Middle frontal gyrus (tissue), 1 donor: Measurements from ENCODE around the gene CTSA.
A peak's percentile ranks its signal among the peaks of the same experiment; 100 is the strongest.

Source experiments
- DNase-seq: peaks from one replicate; pipeline ENCODE4 v3.0.0-alpha.2; 2015; ENCODE audit warnings: low spot score; ENCODE audit errors: extremely low spot score

The CTSA gene

GRCh38 chr20:45890985-45891983 is at the start of gene CTSA, which contains the start of gene NEURL2:
CTSA (plus strand) TSS chr20:45891335; CDS start chr20:45891569, 234 bp downstream.
NEURL2 (minus strand) TSS chr20:45891208; CDS start chr20:45890991, 217 bp downstream.
- DNase-seq = peak; percentile 75

GRCh38 chr20:45841407-45842129 is 49.6 kb upstream of the CTSA start:
- DNase-seq = no peak

GRCh38 chr20:45842169-45842812 is 48.8 kb upstream of the CTSA start:
- no peak for DNase-seq

DNA sequence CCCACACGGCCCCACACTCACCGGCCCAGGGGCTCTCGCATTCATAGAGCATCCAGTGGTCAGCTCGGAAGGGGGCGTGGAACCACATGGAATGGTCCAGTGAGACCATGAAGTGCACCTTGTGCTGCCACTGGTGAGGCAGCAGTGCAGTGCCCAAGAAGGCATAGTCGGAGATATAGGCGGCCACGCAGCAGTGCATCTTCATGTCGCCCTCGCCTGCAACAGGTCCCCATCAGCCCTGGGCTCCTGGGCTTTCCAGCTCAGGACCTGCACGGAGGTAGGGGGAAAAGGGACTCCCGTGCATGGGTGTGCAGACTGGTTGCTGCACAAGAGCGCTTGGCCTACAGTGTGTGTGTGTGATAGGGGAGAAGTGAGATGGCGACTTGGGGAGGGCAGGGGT is 47.6 kb upstream of the CTSA start:
- no peak for DNase-seq

DNA sequence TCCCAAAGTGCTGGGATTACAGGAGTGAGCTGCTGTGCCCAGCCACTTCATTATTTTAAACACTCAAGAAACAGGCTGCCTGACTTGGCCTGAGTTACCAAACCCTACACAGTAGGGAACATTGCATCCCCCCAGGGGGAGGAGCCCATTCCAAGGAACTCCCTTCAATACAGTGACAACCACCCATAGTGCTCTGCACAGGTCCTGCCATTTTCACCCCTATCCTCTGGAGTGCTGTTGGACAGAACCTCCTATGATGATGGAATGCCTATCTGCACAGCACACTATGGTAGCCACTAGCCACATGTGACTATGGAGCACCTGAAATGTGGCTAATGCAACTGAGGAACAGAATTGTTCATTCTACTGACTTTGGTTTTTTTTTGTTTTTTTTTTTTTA is 45.7 kb upstream of the CTSA start:
- no peak for DNase-seq

GRCh38 chr20:45848421-45848820 is 42.7 kb upstream of the CTSA start:
- DNase-seq = no peak

DNA sequence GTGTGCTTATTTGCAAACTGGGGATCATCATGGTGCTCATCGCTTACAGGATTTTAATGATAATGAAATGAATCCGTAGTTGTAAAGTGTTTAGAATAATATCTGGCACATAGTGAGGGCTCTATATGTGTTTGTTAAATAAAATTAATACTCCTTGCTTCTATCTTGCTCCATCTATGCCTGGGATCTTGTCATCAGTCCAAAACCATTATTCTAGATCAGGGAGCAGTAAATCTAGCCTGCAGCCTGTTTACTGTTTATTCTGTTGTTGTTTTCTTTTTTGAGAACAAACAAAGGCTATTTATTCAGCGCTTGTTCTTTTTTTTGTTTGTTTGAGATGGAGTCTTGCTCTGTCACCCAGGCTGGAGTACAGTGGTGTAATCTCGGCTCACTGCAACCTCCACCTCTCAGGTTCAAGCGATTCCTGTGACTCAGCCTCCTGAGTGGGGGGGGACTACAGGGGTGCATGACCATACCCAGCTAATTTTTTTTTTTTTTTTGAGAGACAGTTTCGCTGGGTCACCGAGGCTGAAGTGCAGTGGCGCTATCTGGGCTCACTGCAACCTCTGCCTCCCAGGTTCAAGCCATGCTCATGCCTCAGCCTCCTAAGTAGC is 42.1 kb upstream of the CTSA start:
- DNase-seq = no peak

GRCh38 chr20:45850238-45850637 is 40.9 kb upstream of the CTSA start:
- DNase-seq = no peak

DNA sequence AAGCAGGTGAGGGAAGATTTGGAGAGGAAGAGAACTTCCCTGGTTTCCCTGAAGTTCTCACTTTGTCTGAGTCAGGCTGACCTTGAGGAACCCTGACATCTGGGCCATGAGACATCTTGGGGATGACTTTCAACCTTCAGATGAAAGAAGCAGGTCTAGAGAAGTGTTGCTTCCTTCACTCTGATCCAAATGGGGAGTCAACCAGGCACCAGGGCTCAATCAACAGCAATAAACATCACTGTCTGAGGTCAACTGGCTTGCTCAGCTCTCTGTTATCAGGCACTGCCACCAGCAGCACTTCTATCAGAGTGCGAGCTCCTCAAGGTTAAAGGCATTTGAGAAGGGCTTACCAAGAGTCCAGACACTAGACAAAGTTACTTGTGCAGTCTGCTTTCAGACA is 40.2 kb upstream of the CTSA start:
- DNase-seq = no peak

DNA sequence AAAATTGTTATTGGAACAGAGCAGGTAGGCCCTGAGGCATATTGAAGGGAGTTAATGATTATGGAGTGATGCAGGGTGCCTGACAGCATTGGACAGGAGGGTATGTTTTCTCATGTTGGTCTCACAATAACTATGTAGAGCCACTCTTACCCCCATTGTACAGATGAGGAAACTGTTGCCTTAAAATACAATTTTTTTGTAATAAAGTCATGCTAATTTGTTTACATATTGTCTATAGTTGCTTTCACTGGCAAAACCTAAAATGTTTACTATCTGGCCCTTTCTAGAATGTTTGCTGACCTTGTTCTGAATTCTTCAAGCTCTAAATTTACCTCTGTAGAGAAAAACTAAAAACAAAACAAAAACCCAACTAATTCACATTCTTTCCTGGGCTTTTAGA is 39.6 kb upstream of the CTSA start:
- DNase-seq = no peak

DNA sequence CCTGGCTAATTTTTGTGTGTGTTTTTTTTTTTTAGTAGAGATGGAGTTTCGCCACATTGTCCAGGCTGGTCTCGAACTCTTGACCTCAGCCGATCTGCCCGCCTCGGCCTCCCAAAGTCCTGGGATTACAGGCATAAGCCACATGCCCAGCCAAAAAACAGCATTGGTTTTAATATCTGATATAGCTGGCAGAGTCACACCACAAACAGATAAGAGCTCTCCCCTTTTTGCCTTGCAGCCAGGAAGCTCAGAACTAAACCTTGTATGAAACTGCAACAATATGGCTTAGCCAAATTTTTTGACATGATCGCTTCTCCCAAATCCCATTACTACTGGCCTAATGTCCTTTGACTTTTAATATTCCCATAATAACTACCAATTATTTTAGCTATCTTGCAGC is 38.8 kb upstream of the CTSA start:
- DNase-seq = no peak

- no peak for DNase-seq
Observed at GRCh38 chr20:45853484-45853883, 37.7 kb upstream of the CTSA start.

GRCh38 chr20:45857114-45857881 is 33.8 kb upstream of the CTSA start, which contains the start of the genes ACOT8 and ZSWIM3:
ACOT8 (minus strand) TSS chr20:45857392; CDS start chr20:45857315, 77 bp downstream.
ZSWIM3 (plus strand) TSS chr20:45857614; CDS start chr20:45857826, 212 bp downstream.
- peak; percentile 99 for DNase-seq

GRCh38 chr20:45857882-45858216 is 33.3 kb upstream of the CTSA start:
- DNase-seq = no peak

DNA sequence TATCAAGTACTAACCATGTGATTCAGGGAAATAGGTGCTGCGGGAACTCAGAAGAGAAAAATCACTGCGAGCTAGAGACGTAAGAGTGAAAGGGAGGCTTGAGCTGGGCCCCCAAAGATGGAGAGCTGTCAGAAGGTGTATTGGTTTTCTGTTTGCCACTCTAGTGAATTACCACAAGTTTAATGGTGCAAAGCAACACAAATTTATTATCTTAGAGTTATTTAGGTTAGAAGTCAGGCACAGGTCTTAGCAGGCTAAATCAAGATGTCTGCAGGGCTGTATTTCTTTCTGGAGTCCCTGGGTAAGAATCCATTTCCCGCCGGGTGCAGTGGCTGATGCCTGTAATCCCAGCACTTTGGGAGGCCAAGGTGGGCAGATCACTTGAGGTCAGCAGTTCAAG is 31.2 kb upstream of the CTSA start:
- no peak for DNase-seq

GRCh38 chr20:45860560-45861220 is 30.4 kb upstream of the CTSA start:
- no peak for DNase-seq

DNA sequence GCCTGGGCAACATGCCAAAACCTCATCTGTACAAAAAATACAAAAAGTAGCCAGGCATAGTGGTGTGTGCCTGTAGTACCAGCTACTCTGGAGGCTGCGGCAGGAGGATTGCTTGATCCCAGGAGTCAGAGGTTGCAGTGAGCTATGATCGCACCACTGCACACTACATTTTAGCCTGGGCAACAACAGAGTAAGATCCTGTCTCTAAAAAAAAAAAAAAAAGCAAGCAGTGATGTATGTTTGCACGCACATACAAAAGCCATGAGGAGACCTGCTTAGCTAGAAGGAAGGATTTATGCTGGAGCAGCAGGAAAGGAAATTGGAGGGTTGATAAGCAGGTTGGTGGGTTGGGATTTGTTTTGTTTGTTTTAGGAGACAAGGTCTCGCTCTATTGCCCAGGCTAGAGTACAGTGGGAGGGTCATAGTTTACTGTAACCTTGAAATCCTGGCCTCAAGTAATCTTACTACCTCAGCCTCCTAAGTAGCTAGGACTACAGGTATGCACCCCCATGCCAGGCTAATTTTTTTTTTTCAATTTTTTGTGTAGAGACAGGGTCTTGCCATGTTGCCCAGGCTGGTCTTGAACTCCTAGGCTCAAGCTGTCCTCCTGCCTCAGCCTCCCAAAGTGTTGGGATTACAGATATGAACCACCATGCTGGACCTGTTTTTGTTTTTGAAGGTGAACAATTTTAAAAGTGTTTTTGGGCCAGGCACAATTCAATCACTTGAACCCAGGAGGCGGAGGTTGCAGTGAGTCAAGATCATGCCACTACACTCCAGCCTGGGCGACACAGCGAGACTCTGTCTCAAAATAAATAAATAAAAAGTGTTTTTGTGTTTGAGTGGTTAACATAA is 29.7 kb upstream of the CTSA start:
- no peak for DNase-seq

DNA sequence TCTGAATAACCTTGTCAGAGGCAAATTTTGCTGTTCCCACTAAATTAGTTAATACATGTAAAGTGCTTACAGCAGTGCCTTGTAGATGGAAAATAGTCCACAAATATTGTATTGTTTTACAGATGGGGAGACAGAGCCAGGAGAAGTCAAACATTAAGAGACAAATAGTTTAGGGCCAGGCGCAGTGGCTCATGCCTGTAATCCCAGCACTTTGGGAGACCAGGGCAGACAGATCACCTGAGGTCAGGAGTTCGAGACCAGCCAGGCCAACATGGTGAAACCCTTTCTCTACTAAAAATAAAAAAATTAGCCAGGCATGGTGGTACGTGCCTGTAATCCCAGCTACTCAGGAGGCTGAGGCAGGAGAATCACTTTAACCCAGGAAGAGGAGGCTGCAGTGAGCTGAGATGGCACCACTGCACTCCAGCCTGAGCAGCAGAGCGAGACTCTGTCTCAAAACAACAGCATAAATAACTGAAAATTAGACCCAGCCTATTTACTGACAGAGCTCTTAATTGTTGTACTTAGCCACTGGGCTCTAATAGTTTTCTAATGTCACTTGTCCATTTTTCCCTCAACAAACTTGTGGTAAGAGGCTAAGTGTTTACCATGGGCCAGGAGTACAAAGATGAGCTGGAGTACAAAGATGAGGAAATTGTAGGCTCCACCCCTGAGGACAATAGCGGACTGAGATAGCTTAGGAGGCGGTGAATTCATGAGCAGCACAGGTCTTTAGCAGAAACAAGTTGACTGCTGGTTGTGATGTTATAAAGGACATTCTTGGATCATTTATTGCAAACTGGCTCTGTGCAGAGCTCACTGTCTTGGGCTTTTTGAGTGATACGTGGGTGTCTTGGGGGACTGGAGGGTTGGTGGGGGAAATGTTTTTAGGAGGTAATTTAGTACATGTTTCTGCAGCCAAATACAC is 27.3 kb upstream of the CTSA start:
- DNase-seq = no peak
